Keratinocyte (primary cell): Measurements from ENCODE around the gene ERGIC1.

Source experiments
- EZH2 ChIP-seq: IDR thresholded peaks from one replicate; pipeline ENCODE4 v1.6.1; 2012; ENCODE audit warnings: inconsistent platforms, mild to moderate bottlenecking, low read length, moderate library complexity
- TF ChIP-seq, protein P1 (sequence below), 3 experiments: IDR thresholded peaks in 1 of 3; conservative IDR thresholded peaks in 1 of 3; optimal IDR thresholded peaks in 1 of 3; 2 replicates in 2 of 3; 3 replicates in 1 of 3; pipeline versions ENCODE3 to v1.5.1; 2011; ENCODE audit warnings: low read length in 3 of 3, mild to moderate bottlenecking in 3 of 3, moderate library complexity in 2 of 3, control low read depth in 1 of 3, inconsistent platforms in 1 of 3; ENCODE audit not compliant: insufficient read depth in 2 of 3; ENCODE audit errors: extremely low read depth in 1 of 3

DNA sequence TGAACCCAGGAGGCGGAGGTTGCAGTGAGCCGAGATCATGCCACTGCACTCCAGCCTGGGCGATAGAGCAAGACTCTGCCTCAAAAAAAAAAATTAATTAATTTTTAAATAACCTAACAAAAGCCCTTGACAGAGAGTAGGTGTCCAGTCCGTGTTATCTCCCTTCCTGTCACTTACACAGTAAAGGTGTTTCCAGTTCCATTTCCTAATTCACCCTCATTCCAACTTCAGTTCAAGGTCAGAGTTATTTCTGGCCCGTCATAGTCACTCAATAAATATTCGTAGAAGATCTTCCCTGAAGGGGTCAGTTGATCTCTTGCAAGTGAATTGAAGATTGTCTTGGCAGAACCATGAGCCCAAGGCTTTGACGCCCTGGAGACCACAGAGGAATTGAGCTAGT is 16.4 kb upstream of the ERGIC1 start:
- TF ChIP-seq, protein P1, sequence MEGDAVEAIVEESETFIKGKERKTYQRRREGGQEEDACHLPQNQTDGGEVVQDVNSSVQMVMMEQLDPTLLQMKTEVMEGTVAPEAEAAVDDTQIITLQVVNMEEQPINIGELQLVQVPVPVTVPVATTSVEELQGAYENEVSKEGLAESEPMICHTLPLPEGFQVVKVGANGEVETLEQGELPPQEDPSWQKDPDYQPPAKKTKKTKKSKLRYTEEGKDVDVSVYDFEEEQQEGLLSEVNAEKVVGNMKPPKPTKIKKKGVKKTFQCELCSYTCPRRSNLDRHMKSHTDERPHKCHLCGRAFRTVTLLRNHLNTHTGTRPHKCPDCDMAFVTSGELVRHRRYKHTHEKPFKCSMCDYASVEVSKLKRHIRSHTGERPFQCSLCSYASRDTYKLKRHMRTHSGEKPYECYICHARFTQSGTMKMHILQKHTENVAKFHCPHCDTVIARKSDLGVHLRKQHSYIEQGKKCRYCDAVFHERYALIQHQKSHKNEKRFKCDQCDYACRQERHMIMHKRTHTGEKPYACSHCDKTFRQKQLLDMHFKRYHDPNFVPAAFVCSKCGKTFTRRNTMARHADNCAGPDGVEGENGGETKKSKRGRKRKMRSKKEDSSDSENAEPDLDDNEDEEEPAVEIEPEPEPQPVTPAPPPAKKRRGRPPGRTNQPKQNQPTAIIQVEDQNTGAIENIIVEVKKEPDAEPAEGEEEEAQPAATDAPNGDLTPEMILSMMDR (optimal IDR thresholded peaks at IDR 0.05 in 1 of 3, IDR thresholded peaks at IDR 0.05 in 1 of 3, conservative IDR thresholded peaks at IDR 0.05 in 1 of 3; ENCODE audit: extremely low read depth in 1 of 3, insufficient read depth in 2 of 3, low read length in 3 of 3) = no peak
- no peak for TF ChIP-seq EZH2
